Heart left ventricle (tissue), 13 donors: Measurements from ENCODE around the gene CCDC85C.

Experiments
- CTCF ChIP-seq, 12 donors: fragments of 200-600 bp; sonication (generic) in 4 of 12; IDR thresholded peaks; one replicate each; pipeline versions ENCODE4 v1.5.0 to v1.8.0; 2018 to 2022; ENCODE audit warnings: antibody characterized with exemption in 12 of 12, mild to moderate bottlenecking in 5 of 12
- POLR2A ChIP-seq, 2 donors: fragments of 450-650 bp; IDR thresholded peaks; one replicate each; pipeline ENCODE4 v1.6.1; 2017; ENCODE audit warnings: antibody characterized with exemption in 2 of 2, mild to moderate bottlenecking in 2 of 2, moderate library complexity in 2 of 2
- donor health status: ischemic (EF 13 %, LVEDD 7.1; RV severe dilation, severe dysfunction).
- donor health status: DM: no; HTN: yes; CAD: no.
- donor health status: DM: no; HTN: no; CAD: no.
- donor health status: ischemic (EF 25% LVEDD 6.9; RV normal size, moderate dysfunction).
- donor health status: ischemic (EF 25% LVEDD 5.7; RV mildly dilated, moderate dysfunction).
- donor health status: ischemic (EF 35%, LVEDD 5.7; RV mildly dilated, moderate dysfunction).
- donor health status: nonischemic (EF 11% LVEDD 7.7; RV severe dilation, severe dysfunction).
- donor health status: DM: yes; HTN: yes; CAD: no.
- donor health status: PGD.
- donor health status: ischemic (EF 29% LVEDD 5.4; RV normal size, mild dysfunction).
- donor health status: nonischemic (EF 23%, LVEDD 6.1; RV moderate dilation, normal function).

GRCh38 chr14:99627510-99628381 lies 23.7 kb upstream of the CCDC85C start:
- TF ChIP-seq POLR2A (IDR thresholded peaks at IDR 0.05), result no peak
- no peak for TF ChIP-seq CTCF (IDR thresholded peaks at IDR 0.05)
